HepG2 (cell line): ENCODE results near the gene YPEL3. TPM values are rescaled to one million over a fixed set of nuclear protein-coding genes. Genes with fewer than 3 reads are reported as not detected.

Source experiments
- CENPT ChIP-seq: sonication (generic); formaldehyde crosslinking; IDR thresholded peaks from 2 replicates; pipeline ENCODE4 v1.8.0; 2022; ENCODE audit warnings: low read depth, mild to moderate bottlenecking, moderate library complexity, missing genetic modification reagents
- CHD4 ChIP-seq: fragments of 200-600 bp; sonication (generic); IDR thresholded peaks from 2 replicates; pipeline ENCODE4 v1.7.0; 2017; ENCODE audit warnings: mild to moderate bottlenecking, low read length, borderline replicate concordance
- FOXM1 ChIP-seq: sonication (generic); formaldehyde crosslinking; IDR thresholded peaks from 2 replicates; pipeline ENCODE4 v1.5.0; 2020; ENCODE audit warnings: missing genetic modification reagents
- GABPB1 ChIP-seq: IDR thresholded peaks from 2 replicates; pipeline ENCODE4 v1.6.1; 2016; ENCODE audit warnings: mild to moderate bottlenecking, missing genetic modification reagents, moderate library complexity, missing compliant biosample characterization
- HDAC6 ChIP-seq: fragments of 200-600 bp; sonication (generic); IDR thresholded peaks from 2 replicates; pipeline ENCODE4 v1.7.0; 2017; ENCODE audit warnings: mild to moderate bottlenecking, antibody characterized with exemption, low read length, low read depth
- HES4 ChIP-seq: sonication (generic); formaldehyde crosslinking; IDR thresholded peaks from 2 replicates; pipeline ENCODE4 v1.9.0; 2021; ENCODE audit warnings: mild to moderate bottlenecking, missing genetic modification reagents, borderline replicate concordance
- MIXL1 ChIP-seq: IDR thresholded peaks from 2 replicates; pipeline ENCODE4 v1.6.1; 2016
- NR1H2 ChIP-seq: sonication (generic); formaldehyde crosslinking; IDR thresholded peaks from 2 replicates; pipeline ENCODE4 v1.8.1; 2022; ENCODE audit warnings: low read depth, missing genetic modification reagents, borderline replicate concordance
- SIN3A ChIP-seq: IDR thresholded peaks from 2 replicates; pipeline ENCODE4 v1.6.1; 2011; ENCODE audit warnings: low read depth, mild to moderate bottlenecking, control low read depth, low read length, borderline replicate concordance
- SKI ChIP-seq: fragments of 450-650 bp; IDR thresholded peaks from one replicate; pipeline ENCODE4 v1.6.1; 2018; ENCODE audit warnings: mild to moderate bottlenecking; ENCODE audit not compliant: partially characterized antibody
- SMAD9 ChIP-seq: sonication (generic); formaldehyde crosslinking; IDR thresholded peaks from 2 replicates; pipeline ENCODE4 v1.5.1; 2020; ENCODE audit warnings: mild to moderate bottlenecking, missing genetic modification reagents
- SRSF4 ChIP-seq: fragments of 200-400 bp; formaldehyde crosslinking; IDR thresholded peaks from one replicate; pipeline ENCODE4 v1.6.1; 2018; ENCODE audit warnings: mild to moderate bottlenecking, low read depth, low read length, moderate library complexity; ENCODE audit not compliant: poor library complexity, severe bottlenecking
- THYN1 ChIP-seq: sonication (generic); formaldehyde crosslinking; IDR thresholded peaks from 2 replicates; pipeline ENCODE4 v1.8.1; 2023; ENCODE audit warnings: low read depth, mild to moderate bottlenecking, moderate library complexity, missing genetic modification reagents, borderline replicate concordance
- ZNF205 ChIP-seq: IDR thresholded peaks from 2 replicates; pipeline ENCODE4 v1.6.1; 2018; ENCODE audit warnings: missing biosample characterization, missing genetic modification reagents
- ZNF33A ChIP-seq: sonication (generic); formaldehyde crosslinking; IDR thresholded peaks from 2 replicates; pipeline ENCODE4 v1.5.1; 2020; ENCODE audit warnings: missing genetic modification reagents, mild to moderate bottlenecking, moderate library complexity, borderline replicate concordance
- ZNF350 ChIP-seq: sonication (generic); formaldehyde crosslinking; IDR thresholded peaks from 2 replicates; pipeline ENCODE4 v1.4.0; 2020; ENCODE audit warnings: mild to moderate bottlenecking, low read depth, missing genetic modification reagents, borderline replicate concordance
- ZNF737 ChIP-seq: sonication (generic); formaldehyde crosslinking; IDR thresholded peaks from 2 replicates; pipeline ENCODE4 v1.5.0; 2020; ENCODE audit warnings: missing genetic modification reagents, mild to moderate bottlenecking, borderline replicate concordance
- ZSCAN12 ChIP-seq: sonication (generic); formaldehyde crosslinking; IDR thresholded peaks from 2 replicates; pipeline ENCODE4 v1.9.0; 2021; ENCODE audit warnings: mild to moderate bottlenecking, missing genetic modification reagents
- ZSCAN20 ChIP-seq: sonication (generic); formaldehyde crosslinking; IDR thresholded peaks from 2 replicates; pipeline ENCODE4 v1.4.0; 2020; ENCODE audit warnings: missing genetic modification reagents, mild to moderate bottlenecking, borderline replicate concordance
- ZZZ3 ChIP-seq: sonication (generic); formaldehyde crosslinking; IDR thresholded peaks from 2 replicates; pipeline ENCODE4 v1.4.0; 2020; ENCODE audit warnings: missing genetic modification reagents, mild to moderate bottlenecking, borderline replicate concordance
- polyA plus RNA-seq, 8 experiments: library from polyadenylated mRNA; depleted of rRNA in 3 of 8; stranded (reverse) in 7 of 8; unstranded in 1 of 8; fragments of >200 nt; fragmentation: Illumina TruSeq in 4 of 8; extraction: Trizol in 4 of 8; gene quantifications; 2 replicates each; pipeline versions ENCODE4 v1.2.1 to v1.2.3, GENCODE V29; 2011 to 2016; ENCODE audit warnings: low read depth in 4 of 8, missing spikeins in 1 of 8, mixed read lengths in 1 of 8; ENCODE audit not compliant: insufficient read depth in 1 of 8
- total RNA-seq, 5 experiments: library from RNA; depleted of rRNA; stranded (reverse); fragments of >200 nt; fragmentation: Illumina TruSeq; extraction: Trizol; gene quantifications; 2 replicates each; pipeline ENCODE4 v1.2.3, GENCODE V29; 2016; ENCODE audit warnings: low read depth in 1 of 5
- TF ChIP-seq, protein P1 (sequence below): sonication (generic); formaldehyde crosslinking; IDR thresholded peaks from 2 replicates; pipeline ENCODE4 v1.5.0; 2020; ENCODE audit warnings: mild to moderate bottlenecking, missing genetic modification reagents, borderline replicate concordance
- TF ChIP-seq, protein P2 (sequence below): sonication (generic); formaldehyde crosslinking; IDR thresholded peaks from 2 replicates; pipeline ENCODE4 v1.5.1; 2020; ENCODE audit warnings: missing genetic modification reagents, mild to moderate bottlenecking, borderline replicate concordance
- TF ChIP-seq, protein P3 (sequence below): sonication (generic); formaldehyde crosslinking; IDR thresholded peaks from 2 replicates; pipeline ENCODE4 v1.4.0; 2020; ENCODE audit warnings: missing genetic modification reagents

The YPEL3 gene
- total and polyA plus RNA-seq, 2 of the 13 experiments (the other 11 are each of a cell fraction or from before 2014, with no cell fraction given) = 5.4 to 47.0 TPM

DNA sequence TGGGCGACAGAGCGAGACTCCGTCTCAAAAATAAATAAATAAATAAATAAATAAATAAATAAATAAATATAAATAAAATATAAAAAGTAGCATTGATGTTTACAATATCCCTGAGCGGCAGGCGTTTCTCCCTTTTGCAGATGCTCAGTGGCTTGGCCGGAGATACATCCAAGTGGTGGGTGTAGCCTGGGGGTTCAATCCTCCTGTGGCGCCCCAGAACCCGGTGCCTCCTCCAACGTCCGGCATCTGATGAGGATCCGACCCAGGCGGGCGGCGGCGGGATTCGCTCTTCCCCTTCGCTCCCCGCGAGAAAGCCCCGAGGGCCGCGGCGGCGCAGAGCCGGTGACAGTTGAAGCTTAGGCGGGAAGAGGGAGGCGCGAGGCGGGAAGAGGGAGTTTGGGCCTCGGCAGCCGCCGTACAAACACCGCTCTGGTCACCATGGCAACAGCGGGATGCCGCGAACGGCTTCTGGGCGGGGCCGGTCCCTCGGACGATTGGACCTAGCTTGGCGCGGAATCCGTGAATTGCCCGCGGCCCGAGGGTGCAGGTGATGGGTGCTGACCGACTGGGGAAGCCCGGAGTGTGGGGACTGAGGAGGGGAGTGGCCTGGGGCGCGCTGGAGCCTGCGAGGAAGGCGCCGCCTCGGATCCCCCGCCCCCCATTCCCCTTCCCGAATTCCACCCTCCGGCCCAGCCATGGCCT, 43.2 kb downstream of the YPEL3 start (continued):
- peak; percentile 86 for TF ChIP-seq GABPB1 (CRISPR knock-in tag)
- TF ChIP-seq ZNF350 = peak; percentile 92; the same call in 1 of the 2 replicates
- peak; percentile 82; the same call in 1 of the 2 replicates for TF ChIP-seq ZSCAN20 (CRISPR knock-in tag)
- TF ChIP-seq FOXM1 (CRISPR knock-in tag) = no peak; the same call in 1 of the 2 replicates
- TF ChIP-seq THYN1 (CRISPR knock-in tag) = no peak
- TF ChIP-seq ZSCAN12 (CRISPR knock-in tag) = peak; percentile 85; the same call in 1 of the 2 replicates
- TF ChIP-seq SMAD9 = peak; percentile 92; the same call in 1 of the 2 replicates
- peak; percentile 56; the same call in 1 of the 2 replicates for TF ChIP-seq MIXL1 (CRISPR knock-in tag)
- TF ChIP-seq NR1H2 (CRISPR knock-in tag) = peak; percentile 64; the same call in 1 of the 2 replicates
- TF ChIP-seq HDAC6 = no peak
- TF ChIP-seq ZNF205 (CRISPR knock-in tag) = peak; percentile 93
- TF ChIP-seq ZNF33A (CRISPR knock-in tag) = no peak
- no peak for TF ChIP-seq CHD4
- TF ChIP-seq SKI = no peak
- TF ChIP-seq HES4 (CRISPR knock-in tag) = peak; percentile 94; the same call in 1 of the 2 replicates
- no peak for TF ChIP-seq SRSF4
- no peak for TF ChIP-seq ZNF737 (CRISPR knock-in tag)
- TF ChIP-seq, protein P1, sequence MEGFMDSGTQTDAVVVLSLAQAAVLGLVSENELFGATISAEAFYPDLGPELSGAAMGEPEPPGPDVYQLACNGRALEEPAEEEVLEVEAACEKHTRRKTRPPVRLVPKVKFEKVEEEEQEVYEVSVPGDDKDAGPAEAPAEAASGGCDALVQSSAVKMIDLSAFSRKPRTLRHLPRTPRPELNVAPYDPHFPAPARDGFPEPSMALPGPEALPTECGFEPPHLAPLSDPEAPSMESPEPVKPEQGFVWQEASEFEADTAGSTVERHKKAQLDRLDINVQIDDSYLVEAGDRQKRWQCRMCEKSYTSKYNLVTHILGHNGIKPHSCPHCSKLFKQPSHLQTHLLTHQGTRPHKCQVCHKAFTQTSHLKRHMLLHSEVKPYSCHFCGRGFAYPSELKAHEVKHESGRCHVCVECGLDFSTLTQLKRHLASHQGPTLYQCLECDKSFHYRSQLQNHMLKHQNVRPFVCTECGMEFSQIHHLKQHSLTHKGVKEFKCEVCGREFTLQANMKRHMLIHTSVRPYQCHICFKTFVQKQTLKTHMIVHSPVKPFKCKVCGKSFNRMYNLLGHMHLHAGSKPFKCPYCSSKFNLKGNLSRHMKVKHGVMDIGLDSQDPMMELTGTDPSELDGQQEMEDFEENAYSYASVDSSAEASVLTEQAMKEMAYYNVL (CRISPR knock-in tag) = peak; percentile 78
- TF ChIP-seq, protein P2, sequence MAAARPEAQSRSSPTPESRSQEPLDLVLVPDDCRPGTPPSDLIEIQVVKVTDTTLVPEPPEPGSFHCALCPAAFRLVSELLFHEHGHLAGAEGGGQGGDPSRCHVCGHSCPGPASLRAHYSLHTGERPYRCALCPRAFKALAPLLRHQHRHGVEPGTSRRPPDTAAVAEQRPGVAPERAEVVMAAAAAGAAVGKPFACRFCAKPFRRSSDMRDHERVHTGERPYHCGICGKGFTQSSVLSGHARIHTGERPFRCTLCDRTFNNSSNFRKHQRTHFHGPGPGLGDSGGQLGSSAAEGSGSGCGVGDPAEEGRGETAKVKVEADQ (CRISPR knock-in tag) = peak; percentile 96
- TF ChIP-seq, protein P3, sequence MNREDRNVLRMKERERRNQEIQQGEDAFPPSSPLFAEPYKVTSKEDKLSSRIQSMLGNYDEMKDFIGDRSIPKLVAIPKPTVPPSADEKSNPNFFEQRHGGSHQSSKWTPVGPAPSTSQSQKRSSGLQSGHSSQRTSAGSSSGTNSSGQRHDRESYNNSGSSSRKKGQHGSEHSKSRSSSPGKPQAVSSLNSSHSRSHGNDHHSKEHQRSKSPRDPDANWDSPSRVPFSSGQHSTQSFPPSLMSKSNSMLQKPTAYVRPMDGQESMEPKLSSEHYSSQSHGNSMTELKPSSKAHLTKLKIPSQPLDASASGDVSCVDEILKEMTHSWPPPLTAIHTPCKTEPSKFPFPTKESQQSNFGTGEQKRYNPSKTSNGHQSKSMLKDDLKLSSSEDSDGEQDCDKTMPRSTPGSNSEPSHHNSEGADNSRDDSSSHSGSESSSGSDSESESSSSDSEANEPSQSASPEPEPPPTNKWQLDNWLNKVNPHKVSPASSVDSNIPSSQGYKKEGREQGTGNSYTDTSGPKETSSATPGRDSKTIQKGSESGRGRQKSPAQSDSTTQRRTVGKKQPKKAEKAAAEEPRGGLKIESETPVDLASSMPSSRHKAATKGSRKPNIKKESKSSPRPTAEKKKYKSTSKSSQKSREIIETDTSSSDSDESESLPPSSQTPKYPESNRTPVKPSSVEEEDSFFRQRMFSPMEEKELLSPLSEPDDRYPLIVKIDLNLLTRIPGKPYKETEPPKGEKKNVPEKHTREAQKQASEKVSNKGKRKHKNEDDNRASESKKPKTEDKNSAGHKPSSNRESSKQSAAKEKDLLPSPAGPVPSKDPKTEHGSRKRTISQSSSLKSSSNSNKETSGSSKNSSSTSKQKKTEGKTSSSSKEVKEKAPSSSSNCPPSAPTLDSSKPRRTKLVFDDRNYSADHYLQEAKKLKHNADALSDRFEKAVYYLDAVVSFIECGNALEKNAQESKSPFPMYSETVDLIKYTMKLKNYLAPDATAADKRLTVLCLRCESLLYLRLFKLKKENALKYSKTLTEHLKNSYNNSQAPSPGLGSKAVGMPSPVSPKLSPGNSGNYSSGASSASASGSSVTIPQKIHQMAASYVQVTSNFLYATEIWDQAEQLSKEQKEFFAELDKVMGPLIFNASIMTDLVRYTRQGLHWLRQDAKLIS (CRISPR knock-in tag) = no peak
- peak; percentile 99 for TF ChIP-seq SIN3A
- TF ChIP-seq ZZZ3 (CRISPR knock-in tag) = peak; percentile 94; the same call in 1 of the 2 replicates
- TF ChIP-seq CENPT (CRISPR knock-in tag) = peak; percentile 76
